NCI-H2196 (cell line): ENCODE results near the gene CHURC1.
A peak's percentile ranks its signal among the peaks of the same experiment; 100 is the strongest.

Experiments
- DNase-seq: peaks from one replicate; lab custom pipeline; 2025; ENCODE audit not compliant: unreplicated experiment; lab: John Stamatoyannopoulos, UW

Gene CHURC1

DNA sequence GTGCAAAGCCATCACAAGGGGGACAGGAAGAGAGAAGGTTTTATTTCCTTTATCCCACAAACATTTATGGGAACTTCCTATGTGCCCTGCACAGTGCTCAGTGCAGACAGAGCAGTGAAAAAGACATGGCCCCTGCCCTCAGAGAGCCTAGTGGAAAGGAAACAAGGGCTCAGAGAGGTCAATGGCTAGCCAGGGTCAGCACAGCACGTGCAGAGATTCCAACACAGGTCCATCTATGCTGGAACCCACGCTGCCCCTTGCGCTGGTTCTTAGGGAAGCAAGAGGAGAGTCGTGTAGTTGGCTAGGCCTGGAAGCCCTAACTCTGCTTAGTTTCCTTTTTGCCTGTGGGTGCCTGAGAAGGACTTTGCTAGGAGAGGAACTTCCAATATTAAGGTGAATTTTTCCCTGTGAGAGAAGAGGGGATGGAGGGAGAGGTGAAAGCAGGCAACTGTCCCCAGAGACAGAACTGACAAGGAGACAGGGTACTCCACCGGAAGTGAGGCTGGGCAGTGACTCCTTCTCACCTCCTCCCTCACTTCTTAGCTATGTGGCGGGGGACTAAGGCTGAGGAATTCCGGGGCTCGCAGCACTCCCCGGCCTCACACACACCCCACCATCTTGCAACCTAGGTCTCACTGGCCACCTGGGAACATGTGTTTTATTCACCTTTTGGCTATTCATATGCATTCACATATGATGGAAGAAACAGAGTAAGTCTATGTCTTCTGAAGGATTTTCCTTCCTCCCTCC lies 40.4 kb downstream of the CHURC1 start:
- no peak for DNase-seq

DNA sequence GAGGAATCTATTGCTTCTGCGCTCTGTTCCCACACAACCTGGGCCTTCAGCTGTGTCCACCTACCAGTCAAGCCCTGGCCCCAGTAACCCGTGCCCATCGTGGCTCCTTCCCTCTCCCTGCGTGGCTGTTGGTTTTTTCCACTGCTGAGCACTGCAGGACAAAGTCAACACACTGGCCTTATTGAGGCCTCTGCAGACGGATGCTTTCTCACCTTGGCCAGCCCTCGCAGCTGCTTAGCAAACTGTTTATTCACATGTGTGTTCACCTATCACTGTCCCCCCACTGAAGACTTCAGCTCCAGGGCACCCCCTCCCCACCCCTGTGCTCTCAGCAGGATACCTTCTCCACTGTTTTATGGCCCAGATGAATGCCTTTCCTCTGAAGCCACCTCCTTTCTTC lies 41.0 kb downstream of the CHURC1 start:
- no peak for DNase-seq

DNA sequence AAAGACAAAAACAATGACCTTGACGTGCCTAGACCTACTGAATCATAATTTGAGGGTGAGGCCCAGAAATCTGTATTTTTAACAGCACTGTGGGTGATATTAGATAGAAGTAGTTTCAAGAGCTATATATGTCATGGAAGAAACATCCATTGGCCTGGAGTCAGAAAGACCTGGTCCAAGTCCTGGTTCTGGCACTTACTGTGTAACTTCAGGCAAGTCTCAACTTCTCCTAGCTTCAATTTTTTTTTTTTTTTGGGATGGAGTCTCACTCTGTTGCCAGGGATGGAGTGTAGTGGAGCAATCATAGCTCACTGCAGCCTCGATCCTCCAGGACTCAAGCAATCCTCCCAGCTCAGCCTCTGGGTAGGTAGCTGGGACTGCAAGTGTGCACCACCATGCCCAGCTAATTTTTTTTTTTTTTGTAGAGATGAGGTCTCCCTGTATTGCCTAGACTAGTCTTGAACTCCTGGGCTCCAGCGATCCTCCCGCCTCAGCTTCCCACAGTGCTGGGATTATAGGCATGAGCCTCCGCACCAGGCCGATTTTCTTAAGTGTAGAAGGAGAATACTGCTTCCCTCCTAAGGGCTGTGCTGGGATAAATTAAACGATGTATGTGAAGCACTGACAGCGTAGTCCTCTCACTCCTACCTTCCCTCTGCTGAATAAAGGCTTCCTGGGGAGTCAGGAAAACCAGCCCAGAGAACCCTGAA lies 42.6 kb downstream of the CHURC1 start:
- no peak for DNase-seq

DNA sequence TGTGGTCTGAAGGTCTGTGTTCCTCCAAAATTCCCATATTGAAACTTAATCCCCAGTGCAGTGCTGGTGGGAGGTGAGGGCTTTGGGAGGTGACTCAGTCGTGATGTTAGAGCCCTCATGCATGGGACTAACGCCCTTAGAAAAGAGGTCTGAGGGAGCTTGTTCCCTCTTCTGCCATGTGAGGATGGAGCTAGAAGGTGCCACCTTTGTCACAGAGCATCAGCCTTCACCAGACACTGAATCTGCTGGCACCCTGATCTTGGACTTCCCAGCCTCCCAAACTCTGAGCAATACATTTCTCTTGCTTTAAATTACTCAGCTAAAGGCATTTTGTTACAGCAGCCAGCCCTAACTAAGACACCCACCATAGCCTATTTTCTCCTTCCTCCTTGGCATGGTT lies 43.9 kb downstream of the CHURC1 start:
- no peak for DNase-seq

DNA sequence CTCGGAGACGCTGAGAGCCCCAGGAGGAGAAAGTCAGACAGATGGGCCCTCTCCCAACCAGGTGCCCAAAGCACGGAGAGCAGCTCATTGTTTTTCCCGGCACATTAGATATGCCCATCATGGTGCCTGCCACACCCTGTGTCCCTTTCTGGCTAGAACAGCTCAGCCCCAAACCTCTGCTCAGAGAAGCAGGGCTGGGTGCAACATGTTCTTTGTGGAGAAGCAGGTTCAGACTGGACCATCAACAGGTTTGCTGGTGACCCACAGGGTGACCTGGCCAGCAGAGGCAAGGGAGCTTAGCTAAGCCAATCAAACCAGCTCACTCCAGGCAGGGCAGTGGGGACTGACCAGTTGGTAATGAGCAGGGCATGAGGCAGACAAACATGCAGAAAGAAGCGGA lies 44.5 kb downstream of the CHURC1 start:
- no peak for DNase-seq

DNA sequence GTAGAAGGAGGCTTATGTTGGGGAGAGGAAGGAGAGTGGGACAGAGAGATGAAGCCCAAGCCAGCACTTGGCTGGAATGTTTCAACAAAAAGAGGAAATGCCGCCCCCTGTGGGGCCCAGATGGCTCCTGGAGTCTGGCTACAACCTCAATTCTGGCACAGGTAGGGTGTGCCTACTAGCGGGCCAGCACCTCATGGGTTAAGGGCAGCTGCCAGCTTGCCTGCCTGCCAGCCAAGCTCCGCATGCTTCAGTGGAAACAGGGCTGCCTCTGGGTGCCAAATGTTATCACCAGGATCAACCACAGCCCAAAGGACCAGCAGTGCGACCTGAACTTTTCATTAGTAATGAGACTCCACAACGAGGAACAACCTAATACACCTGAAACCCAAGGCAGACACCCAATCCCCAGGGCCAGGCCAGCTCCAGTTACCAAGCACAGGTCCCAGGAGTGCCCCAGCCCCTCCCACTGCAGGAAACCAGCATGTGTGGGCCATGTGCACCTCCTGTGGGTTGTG lies 46.6 kb downstream of the CHURC1 start:
- DNase-seq = peak; percentile 90

DNA sequence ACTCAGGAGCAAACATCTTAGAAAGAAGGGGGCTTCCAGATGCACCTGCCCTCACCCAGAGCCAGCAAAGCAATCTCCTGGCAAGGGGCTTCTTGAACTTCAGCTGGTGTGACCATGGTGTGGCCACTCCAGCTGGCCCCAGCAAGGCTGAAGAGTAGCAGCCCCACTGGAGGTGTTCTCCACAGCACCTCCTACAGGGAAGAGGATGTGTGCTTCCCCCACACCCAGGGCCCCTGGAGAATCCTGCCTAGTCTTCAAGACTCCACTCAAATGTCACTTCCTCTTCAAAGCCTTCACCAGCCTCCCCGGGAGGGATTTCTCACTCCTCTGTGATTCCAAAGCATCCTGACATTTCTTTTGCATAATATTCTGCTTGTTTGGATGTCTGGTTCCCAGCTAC lies 49.4 kb downstream of the CHURC1 start:
- no peak for DNase-seq

DNA sequence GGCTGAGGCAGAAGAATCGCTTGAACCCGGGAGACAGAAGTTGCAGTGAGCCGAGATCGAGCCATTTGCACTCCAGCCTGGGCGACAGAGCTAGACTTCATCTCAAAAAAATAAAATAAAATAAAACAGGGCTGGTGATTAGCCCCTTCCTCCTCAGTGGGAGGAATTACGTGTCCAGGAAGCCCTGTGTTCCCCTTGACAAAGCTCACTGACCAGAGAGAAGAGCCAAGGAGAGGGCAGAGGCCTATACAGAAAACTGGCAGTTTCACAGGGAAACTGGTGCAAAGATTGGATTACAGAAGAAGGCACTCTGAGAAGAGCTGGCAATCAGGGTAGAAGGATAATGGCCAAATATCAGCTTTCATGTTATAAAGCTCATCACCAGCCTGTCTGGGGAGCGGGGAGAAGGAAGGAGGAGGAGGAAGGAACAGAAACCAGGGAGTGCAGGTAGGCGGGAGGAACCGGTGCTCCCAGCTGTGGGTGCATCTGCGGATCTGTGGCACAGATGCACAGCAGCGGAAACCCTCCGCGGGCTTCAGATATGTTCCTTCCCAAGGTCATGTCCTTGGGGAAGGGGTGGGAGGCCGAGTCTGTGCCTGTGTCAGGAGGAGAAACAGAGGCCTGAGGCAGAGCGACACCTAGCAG lies 51.2 kb downstream of the CHURC1 start:
- peak; percentile 21 for DNase-seq

DNA sequence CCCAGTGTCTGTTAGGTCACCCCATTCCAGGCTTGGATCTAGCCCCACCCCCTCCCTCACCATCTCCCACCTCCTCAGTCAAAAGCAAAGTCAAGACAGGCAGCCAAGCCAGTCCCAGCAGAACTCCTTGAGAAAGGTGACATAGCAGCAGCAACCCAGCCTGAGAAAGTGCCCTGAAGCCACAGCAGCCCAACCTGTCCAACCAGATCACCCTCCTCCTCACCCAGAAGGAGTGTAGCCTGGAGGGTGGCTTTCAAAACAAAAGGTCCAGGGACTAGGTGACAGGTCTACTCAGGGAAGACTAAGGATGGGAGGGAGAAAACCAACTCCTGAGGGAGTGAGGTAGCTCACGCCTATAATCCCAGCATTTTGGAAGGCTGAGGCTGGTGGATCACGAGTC lies 52.7 kb downstream of the CHURC1 start:
- peak; percentile 26 for DNase-seq

DNA sequence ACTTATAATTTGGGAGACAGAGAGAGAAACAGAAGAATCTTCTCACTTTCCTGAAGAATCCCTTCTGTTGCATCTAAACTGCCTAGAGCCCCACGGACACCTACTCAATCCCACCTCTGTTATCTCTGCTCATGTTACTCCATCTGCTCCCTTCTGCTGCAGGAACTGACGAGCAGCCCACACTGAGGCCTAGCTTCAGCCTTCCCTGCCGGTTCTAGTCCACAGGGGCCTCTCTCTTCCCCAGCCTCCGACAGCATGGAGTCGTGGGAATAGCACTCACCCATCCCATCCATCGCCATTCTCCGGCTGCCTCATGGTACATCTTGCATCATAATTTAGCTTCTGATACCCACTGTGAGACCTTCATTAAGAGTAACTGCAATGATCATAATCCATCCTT lies 53.9 kb downstream of the CHURC1 start:
- DNase-seq = no peak

DNA sequence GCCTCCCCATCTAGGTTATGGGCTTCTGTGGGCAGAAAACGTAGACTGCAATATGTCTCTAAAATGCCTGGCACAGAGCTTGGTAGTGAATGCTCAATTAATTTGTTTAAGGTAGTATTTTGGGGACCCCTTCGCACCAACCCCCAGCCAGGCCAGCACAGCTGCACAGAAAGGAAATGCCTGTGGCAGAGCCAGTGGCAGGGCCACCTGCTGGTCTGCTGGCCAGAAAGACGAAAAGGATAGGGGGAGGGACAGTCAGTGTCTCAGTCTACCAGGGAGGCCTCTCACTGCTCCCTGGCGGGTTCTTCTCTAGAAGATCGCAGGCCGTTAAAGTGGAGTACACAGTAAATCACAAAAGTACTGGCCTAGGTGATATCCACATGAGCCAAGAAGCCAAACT lies 54.4 kb downstream of the CHURC1 start:
- DNase-seq = no peak

DNA sequence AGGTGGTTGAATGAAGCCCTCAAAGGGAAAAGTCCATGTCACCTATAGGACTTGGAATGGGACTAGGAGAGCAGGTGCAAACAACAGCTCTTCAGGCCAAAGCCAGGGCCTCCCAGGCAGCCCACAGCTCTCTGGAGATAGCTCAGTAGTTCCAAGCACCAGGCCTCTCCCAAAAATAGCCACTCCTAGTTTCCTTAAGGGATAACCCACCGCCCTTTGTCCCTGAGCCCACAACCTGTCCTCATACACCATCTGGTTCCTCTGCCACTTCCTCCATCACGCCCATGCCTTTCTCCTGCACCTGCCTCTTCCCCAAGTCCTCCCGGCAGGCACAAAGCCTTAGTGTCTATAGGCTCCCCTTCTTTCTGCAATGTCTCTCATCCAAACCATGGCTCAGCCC lies 55.8 kb downstream of the CHURC1 start:
- DNase-seq = no peak

DNA sequence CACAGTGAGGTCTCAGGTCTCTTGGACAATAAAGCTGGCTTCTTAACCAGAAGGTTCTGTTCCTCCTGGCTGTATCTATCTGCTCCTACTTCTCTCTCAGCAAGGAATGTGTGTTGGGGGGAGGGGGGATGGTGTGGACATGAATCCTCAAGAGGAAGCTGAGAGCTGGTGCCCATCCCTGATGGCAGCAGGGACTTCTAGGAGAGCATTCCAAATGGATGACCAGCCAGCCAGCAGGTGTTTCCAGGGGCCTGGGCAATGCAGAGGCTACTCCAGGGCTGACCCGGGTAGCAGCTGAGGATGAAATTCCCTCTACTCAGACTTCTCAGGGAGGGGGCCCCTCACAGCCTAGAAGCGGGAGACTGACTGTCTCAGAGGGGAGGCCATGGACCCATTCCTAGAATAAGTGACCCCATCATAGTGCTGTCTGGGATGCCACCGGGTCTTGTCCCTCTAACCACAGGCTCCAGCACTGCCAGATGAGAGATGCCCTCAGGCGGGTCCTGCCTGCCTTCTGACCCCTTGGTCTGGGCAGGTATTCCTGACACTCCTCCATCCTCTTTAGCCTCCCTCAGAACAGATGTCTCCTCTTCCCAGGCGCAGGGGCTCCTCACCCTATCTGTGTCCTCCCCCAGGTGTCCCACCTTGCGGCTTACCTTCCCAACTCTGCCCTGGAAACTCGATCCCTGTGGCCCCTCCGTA lies 56.7 kb downstream of the CHURC1 start:
- DNase-seq = peak; percentile 17

DNA sequence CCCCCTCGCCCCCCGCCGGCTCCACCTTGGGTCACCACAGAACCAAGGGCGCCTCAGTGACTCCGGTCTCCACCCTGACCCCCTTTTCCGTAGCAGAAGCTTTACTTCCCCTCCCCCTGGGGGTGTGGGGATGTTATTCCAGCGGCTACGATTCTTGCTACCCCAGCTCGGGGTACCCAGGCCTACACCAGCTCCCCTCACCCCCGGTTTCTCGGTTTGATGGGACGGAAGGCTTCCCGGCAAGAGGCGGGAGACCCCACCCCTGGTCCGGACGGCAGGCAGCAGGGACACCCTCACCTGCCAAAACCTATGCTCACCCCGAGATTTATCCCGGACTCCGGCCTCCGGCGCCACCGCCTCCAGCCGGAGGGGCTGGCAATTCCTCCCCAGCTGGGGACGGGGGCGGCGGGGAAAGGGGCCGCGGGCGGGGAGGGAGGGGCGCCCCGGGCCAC lies 57.3 kb downstream of the CHURC1 start:
- DNase-seq = no peak

DNA sequence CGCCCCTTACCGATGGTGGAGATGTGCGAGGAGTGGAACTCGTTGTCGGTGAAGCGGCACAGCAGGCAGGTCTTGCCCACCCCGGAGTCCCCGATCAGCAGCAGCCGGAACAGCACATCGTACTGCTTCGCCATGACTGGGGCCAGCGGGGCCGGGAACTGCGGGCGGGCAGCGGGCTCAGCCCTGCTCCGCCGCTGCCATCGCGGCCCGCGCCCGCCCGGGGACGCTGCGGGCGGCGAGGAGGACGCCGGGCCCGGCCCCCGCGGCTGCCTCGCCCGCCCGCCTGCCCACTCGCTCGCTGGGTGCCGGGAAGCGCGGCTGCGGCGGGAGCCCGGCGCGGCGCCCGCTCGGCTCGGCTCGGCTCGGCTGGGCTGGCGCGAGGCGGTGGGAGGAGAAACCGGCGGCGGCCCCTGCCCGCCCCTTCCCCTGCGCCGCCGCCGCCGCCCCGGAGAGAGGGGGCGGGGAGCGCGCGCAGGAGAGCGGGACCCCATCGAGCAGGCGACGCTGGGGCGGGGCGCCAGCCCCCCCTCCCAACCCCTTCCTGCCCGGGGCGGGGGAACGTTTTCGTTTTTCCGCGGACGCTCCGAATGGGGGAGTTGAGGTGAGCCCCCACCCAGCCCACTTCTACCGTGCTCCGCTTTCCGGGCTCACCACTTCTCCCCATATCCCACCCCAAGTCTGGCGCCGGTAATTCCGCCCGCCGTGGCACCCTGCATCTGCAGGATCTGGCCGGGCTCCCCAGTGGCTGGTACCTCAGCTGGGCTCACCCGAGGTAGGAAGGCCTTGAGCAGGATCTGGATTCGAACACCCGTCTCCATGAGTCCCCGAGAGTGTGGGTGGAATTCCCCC lies 57.9 kb downstream of the CHURC1 start, which contains the start of gene RAB15:
Gene RAB15 (minus strand): TSS at position 394 of the 849 bp plus-strand sequence. CDS start 260 bp downstream, at position 134.
- peak; percentile 50 for DNase-seq

DNA sequence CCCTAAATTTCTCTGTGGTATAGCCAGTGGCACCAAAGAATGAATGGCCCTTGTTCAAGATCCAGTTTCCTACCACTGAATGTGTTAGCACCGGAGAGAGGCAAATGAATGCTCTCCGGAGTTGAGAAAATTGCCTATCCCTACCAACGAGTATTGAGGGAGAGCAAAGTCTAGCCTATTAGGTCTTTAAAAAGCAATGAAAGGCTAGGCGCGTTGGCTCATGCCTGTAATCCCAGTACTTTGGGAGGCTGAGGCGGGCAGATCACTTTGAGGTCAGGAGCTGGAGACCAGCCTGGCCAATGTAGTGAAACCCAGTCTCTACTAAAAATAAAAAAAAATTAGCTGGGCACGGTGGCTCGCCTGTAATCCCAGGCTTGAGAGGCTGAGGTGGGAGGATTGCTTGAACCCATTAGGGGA lies 58.8 kb downstream of the CHURC1 start:
- no peak for DNase-seq

DNA sequence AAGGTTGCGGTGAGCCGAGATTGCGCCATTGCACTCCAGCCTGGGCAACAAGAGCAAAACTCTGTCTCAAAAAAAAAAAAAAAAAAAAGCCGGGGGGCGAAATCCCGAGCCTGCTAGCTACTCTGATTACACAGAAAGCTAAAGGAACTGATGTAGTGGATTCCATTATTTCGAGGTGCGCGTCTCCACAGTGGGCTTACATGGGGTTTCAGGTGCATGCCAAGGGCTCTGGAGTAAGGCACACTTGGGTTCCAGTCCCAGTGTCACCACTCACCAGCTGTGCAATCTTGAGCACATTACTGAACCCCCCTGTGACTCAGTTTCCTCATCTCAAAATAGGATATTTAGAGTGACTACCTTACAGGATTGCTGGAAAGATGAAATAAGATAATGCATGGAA lies 59.6 kb downstream of the CHURC1 start:
- no peak for DNase-seq

DNA sequence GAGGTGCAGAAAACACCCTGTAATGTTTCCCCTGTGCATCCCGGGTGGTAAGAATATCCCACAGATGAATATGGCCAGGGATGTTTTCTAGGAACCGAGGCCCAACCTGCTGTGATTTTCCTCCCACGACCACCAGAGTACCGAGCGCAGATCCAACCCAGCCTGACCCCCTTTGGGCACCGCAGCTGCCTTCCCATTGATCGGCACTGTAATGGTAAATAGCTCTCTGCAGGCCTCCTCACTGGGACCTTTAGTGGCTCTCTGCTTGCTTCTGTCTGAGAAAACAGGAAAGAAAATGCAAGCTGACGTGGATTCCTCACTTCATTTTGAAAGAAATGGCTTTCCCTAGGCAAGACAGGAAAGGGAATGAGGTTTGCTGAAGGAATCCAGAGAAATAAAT lies 60.3 kb downstream of the CHURC1 start:
- no peak for DNase-seq

DNA sequence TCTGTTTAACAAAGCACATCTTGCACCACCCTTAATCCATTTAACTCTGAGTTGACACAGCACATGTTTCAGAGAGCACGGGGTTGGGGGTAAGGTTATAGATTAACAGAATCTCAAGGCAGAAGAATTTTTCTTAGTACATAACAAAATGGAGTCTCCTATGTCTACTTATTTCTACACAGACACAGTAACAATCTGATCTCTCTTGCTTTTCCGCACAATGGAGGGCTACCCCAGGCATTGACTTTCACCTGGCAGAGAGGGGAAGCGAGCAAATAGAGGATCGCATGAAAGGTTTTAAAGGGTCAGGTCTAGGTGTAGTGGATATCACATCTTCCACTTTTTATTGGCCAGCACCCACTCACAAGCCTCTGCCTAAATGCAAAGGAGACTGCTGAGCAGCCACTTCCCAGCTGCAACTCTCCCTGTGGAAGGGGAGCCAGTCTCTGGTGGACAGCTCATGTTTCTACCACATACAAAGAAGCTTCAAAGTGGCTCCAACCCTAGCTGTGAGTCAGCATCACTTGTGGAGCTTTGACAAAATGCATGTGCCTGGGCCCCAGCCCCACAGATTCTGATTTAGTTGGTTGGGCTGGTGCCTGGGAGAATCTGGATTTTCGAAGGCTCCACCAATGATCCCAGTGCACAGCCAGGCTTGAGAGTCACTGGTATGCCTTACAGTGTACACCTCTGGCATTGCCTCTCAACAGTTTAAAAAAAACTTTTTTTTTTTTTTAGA lies 65.2 kb downstream of the CHURC1 start:
- DNase-seq = peak; percentile 28
